NCI-H345 treated with DMSO at 0.1 percent for 48 hours (cell line): Measurements from ENCODE around the gene PTGES2.

Source experiments
- DNase-seq: peaks from one replicate; lab custom pipeline; 2025; ENCODE audit not compliant: unreplicated experiment; lab: John Stamatoyannopoulos, UW

The PTGES2 gene

DNA sequence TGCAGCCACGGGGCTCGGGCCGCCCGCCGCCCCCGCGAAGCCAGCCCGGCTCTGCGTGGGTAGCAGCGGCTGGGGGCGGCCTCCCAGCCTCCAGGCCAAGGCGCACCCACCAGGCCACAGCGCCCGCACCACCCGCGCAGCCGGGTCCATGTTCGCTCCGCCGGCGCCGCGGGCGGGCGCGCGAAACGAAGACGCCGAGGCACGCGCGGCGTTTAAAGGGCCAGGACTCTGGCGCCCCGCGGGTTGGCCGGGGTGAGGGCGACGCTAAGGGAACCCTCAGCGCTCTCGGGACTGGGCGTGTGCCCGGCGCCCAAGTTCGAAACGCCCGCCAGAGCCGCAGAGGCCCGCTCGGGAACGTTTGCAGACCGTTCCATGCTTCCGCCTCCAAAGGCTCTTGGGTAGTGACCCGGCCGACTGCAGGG lies at the start of gene PTGES2:
TSS of gene PTGES2 (minus strand) at position 162 of the 422 bp plus-strand sequence. CDS start at position 150, 12 bp downstream.
- peak; percentile 63 for DNase-seq

DNA sequence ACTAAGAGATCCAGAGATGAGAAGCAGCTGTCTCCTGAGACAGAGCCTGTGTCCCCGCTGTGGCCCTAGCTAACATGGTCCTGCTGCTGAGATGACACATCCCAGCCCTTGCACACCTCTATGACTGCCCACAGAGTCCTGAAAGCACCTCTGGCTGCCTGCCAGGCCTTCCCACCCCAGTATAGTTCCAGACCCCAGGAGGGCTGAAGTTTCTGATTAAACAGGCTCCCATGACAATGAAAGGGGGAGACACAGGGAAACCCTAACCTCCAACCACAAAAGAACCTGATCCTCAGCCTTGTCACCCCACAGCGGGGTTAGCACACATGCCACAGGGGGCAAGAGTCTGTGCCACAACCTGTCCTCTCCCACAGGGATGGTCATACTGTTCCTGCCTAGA lies 48.2 kb upstream of the PTGES2 start:
- no peak for DNase-seq

DNA sequence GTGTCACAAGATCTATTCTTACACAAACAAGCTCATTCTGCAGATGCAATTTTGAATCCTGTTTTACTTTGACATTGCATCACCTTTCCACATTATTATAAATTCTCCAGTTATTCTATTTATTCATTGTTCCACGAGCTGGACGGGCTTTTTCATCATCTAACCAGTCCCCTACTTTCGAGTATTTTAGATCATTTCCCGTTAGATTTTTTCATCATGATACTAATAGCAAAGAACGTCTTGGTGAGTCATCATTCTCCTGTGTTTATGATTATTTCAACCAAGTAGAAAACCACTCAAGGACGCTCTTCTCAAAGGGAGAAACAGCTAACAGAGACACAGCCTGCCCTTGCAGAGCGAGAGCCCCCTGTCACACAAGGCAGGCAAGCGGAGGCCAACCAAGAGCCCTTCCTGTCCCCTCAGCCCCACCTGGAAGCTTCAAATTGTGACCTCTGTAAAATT lies 47.6 kb upstream of the PTGES2 start:
- no peak for DNase-seq

DNA sequence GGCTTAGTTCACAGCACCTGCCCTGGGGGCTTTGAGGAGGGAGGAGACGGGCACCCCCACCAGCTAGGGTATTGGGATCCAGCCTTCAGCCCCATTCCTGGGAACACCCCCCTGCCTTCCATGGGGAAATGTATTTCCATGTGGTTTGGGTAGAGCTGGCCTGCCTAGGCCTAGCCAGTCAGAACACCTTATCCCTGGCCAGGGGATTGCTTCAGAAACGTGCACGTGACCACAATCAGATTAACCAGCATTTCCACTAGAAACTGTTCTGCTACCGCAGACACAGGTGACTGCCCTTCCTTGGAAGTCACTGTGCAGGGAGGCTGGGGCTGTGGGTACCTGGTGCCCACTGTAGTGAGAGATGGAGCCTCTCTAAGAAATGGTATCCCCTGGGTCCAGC lies 46.5 kb upstream of the PTGES2 start:
- DNase-seq = no peak

DNA sequence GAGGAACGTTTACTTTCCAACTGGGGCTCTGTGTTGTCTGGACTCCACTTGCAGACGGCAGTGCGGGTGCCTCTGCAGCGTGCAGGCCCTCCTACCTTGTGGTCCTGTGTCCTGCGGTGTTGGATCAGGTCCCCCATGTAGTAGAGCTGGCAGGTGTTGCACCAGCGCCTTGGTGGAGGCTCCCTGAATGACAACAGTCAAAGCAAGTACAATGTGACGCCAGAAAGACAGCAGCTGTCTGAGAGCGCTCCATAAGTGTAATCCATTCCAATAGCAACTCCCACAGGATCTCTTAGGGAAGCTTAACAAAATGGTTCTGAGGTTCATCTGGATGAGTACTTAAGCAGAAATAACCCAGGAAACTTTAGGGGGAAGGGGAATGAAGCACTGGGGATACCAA lies 42.4 kb upstream of the PTGES2 start:
- no peak for DNase-seq

DNA sequence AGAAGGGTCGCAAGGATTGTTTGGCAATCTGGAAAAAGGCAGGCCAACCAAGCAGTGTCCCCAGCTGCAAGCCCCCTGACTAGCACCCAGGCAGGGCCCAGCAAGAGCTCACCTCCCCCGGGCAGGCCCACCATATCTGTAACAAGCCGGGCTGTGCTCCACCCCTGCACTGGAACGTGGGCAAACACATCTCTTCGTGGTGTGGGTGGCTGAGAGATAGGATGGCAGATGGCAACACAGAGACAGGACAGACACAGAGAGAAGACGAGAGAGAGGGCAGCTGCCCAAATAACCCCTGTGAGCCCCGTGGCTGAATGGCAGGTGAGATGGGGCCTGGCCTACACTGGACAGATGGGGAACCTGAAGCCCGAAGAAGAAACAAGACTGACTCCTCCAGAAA lies 42.0 kb upstream of the PTGES2 start:
- DNase-seq = no peak

DNA sequence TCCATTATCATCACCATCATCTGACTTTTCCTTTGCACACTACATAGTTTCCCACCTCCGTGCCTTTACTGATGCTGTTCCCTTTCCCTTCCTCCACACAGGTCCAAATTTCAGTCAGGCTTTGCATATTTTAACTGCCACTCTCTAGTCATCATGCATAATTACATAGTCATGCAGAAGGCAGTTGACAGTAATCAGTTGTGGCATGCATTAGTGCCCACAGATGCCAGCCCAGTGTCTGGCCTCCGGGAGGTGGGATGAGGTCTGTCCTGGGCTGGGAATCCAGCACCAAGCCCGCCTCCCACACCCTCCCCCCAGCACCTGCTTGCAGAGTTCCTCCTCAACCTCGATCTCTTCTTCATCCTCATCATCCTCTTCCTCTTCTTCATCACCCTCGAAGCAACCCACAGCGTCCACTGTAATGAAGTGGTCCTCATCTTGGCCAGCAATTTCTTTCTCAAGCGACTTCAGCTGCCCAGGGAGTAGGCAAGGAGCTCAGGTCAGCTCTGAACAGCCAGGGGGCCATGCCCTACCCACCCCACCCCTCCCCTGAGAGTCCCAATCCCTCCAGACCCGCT lies 41.3 kb upstream of the PTGES2 start:
- DNase-seq = no peak

DNA sequence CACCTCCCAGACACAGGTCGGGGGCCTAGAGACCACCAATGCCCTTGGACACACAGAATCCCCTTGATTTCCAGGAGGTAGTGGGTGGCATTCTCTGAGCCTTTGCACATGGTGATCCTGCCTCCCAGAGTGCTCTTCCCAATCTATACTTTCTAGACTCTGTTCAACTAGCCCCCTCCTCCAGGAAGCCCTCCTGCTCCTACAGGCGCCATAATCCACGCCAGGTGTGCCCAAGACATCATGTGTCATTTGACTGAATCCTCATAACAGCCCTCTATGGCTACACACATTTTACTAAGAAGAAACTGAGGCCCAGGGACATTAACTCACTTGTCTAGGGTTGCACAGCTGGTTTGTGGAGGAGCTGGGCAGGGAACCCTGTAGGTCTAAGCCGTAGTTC lies 39.7 kb upstream of the PTGES2 start:
- no peak for DNase-seq

DNA sequence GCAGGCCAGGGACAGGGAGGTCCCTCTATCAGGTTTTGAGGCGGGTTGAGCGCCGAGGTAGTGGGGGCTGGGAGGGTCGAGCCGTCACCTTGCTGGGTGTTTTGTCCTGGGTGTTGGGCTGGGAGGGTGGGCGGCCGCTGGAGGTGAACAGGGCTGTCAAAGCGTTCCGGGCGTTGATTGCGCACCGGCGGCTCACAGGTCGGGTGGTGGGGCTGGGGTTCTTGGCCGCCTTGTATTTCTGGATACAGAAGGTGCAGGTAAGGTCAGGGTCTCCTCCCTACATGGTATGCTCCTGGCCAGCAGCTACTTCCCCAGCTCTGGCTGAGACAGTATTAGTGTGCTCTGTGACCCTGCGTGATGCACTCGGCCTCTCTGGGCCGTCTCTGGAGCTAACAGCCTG lies 38.6 kb upstream of the PTGES2 start:
- DNase-seq = no peak

DNA sequence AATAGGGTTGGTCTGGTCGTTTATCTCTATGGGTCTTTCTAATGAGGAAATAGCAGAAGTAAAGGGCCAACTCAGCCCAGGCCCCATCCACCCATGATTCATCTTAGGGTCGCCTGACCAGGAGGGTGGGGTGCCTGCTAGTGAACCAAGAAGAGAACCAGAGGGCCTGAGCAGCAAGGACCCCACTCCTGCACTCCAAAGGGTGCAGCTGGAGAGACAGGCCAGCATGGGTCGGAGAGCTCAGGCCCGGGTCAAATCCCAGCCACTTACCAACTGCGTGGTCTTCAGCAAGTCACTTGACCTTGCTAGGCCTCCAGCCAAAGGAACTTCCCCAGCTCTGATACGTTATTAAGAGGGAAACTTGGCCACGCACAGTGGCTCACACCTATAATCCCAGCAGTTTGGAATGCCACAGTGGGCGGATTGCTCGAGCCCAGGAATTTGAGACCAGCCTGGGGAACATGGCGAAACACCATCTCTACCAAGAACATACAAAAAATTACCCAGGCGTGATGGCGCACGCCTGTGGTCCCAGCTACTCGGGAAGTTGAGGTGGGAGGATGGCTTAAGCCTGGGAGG lies 36.9 kb upstream of the PTGES2 start:
- DNase-seq = no peak

DNA sequence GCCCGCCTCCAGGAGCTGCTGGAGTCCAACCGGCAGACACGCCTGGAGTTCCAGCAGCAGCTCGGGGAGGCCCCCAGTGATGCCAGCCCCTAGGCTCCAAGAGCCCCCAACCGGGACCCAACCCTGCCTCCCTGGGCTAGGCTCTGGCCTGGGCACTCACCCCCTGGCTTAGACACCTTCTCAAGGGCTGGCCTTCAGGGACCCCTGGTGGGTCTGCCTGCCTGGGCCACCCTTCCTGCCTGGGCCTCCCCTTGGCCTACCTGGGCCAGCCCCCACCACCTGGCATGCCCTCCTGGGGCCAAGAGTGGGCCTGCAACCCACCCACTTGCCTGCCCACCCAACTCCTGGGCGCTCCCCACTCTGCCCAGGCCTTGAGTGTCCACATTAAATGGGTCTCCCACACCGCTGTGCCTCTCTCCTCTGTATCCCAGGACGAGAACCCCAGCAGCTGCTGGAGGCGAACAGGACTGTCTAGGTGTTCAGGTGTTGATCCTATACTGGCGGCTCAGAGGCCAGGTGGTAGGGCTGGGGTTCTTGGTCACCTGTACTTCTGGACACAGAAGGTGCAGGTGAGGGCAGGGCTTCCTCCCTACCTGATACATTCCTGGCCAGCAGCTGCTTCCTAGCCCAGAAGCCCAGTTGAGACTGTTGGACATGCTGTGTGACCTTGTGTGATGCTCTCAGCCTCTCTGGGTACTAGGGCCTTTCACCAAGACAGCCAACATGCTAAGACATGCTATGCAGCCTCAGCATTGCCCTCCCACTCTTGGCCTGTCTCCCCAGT lies 36.2 kb upstream of the PTGES2 start:
- no peak for DNase-seq

DNA sequence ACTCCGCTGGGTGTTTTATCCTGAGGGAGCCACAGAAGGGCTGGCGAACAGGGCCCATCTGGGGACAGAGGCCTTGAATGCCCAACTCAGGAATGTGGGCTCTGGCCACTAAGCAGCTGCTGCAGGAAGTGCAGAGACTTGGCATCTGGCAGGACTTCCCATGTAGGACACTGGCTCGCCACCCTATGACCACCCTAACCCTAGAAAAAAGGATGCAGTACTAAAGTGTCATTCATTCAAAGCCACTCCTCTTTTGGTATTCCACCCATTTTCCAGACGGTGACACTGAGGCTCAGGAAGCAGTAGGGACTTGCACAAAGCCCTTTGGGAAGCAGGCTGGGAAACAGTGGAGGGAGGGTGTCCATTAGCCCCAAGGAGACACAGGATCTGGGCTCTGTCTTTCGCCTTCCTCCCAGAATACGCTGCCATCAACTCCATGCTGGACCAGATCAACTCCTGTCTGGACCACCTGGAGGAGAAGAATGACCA lies 35.5 kb upstream of the PTGES2 start:
- DNase-seq = no peak

DNA sequence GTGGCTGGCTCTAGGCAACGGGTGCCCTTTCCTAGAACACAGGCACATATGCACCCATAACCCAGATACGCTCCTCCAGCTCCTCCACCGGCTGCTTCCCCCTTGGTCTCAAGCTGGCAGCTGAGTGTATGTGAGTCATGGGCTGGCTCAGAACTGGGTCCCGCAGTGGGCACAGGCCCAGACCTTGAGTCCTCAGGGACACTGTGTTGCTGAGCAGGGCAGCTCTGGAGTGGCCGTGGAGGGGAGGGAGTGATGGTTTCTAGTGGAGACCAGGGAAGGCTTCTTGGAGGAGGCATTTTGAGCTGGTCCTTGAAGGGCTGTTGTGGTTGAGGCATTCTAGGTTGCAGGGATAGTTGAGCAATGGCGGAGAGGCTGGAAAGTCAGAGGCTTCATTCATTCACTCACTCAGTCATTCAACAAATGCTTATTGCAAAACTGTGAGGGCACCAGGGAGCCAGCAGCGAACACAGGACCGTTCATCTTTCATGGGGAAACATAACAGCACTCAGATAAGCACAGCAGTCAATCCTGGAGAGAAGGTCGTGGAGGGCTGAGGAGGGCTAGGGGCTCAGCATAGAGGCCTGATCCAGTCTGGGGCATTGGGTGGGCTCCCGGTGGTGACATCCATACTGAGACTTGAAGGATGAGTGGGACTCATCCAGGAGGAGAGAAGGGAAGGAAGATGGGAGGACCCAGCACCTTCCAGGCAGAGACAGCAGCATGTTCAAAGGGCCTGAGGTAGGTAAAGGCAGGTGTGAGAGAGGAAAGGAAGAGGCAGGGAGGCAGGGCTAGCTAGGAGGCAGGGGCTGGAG lies 34.9 kb upstream of the PTGES2 start:
- no peak for DNase-seq

DNA sequence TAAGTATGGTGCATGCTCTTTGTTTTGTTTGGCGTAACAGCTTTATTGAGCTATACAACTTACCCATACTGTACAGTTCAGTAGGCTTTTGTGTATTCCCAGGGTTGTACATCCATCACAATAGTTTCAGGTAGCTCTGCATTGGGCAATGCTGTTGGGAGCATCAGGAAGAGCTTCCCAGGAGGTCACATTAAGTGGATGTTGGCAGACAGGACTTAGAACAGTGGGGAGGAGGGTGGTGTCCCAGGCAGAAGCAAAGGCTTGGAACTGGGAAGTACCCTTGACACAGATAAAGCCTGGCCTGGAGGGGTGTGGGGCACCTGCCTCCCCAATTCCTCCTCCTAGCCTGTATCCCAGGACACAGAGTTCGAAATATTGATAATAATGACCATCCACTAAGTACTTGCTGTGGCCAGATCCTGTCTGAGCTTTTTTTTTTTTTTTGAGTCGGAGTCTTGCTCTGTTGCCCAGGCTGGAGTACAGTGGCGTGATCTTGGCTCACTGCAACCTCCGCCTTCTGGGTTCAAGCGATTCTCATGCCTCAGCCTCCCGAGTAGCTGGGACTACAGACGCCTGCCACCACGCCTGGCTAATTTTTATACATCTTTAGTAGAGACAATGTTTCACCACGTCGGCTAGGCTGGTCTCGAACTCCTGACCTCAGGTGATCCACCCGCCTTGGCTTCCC lies 33.8 kb upstream of the PTGES2 start:
- peak; percentile 74 for DNase-seq

DNA sequence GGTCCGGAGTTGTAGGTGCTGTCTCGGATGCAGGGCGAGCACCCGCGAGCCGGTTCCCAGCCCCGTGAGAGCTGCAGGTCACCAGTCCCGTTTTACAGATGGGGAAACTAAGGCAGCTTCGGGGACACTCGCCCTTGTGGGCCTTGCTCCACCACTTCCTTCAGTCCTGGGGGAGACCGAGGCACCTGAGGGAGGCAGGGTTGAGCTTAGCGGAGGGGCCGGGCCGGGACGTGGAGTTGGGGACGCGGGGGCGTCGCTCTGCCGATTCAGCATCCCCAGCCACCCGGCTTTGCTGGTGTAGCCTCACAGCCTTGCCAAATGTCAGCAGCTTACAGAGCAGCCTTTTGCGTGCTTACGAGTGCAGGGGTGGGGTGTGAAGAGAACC lies 33.1 kb upstream of the PTGES2 start:
- no peak for DNase-seq

DNA sequence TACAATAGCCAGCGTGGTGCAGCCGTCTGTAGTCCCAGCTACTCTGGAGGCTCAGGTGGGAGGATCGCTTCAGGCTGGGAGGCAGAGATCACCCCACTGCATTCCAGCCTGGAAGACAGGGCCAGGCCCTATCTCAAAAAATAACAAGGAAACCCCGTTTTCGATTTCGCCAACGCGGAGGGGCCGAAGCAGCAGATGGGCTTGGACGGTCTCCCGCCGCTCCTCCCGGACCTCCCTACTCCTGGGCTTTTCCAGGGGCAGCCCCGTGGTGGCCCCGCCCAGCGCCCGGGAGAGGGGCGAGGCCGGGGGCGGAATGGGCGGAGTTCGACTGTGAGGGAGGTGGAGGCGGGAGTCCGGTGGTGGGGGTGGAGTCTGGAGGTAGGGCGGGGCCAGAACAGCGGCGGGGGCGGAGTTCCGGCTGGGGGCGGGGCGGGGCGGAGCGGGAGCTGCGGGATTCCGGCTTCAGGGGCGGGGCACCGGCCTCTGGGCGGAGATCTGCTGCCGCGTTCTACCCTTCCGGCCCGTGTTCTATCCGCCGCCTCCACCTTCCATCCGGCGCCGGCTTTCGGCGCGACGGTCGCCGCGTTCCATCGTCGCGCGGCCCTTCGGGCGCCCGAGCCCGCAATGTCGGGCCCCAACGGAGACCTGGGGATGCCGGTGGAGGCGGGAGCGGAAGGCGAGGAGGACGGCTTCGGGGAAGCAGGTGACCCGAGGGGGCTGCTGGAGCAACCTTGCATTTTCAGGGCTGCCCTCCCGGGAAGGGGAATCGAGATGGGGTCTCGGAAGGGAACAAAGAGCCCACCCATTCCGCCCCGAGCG lies 32.5 kb upstream of the PTGES2 start, which contains the start of gene BBLN:
TSS of gene BBLN (plus strand) at position 482 of the 819 bp plus-strand sequence. CDS start at position 625, 143 bp downstream.
- peak; percentile 93 for DNase-seq

DNA sequence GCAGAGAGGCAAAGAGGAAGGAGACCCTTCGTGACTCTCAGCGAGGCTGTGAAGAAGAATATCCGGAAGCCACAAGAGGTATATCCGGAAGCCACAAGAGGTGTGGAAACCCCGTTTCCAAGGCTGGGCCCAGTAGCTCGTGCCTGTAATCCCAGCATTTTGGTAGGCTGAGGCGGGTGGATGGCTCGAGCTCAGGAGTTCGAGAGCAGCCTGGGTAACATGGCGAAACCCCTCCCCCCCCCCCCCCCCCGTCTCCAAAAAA lies 31.9 kb upstream of the PTGES2 start:
- DNase-seq = no peak

DNA sequence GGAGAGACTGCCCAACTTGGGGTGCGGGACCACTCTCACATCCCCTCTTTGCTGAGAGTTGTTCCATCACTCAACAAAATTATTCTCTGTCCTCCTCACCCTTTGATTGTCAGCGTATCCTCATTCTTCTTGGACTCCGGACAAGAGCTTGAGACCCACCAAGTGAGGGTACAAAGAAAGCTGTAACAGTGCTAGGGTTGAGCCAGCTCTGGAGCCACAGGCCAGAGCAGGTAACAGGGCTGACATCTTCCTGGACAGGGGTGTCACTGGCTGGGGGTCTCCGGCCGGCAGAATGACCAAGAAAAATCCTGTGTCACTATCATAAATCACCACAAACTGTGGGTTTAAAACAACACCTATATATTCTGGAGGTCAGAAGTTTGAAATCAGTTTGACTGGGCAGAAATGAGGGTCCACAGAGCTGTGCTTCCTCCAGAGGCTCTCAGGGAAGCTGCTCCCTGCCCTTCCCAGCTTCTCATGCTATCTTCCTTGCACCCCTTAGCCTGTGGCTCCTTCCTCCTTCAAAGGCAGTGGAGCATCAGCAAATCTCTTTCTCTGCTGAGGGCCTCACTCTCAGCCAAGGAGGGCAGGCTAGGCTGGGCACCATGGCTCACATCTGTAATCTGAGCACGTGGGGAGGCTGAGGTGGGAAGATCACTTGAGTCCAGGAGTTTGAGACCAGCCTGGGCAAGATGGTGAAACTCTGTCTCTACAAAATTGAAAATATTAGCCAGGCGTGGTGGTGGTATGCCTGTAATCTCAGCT lies 28.4 kb upstream of the PTGES2 start:
- DNase-seq = no peak

DNA sequence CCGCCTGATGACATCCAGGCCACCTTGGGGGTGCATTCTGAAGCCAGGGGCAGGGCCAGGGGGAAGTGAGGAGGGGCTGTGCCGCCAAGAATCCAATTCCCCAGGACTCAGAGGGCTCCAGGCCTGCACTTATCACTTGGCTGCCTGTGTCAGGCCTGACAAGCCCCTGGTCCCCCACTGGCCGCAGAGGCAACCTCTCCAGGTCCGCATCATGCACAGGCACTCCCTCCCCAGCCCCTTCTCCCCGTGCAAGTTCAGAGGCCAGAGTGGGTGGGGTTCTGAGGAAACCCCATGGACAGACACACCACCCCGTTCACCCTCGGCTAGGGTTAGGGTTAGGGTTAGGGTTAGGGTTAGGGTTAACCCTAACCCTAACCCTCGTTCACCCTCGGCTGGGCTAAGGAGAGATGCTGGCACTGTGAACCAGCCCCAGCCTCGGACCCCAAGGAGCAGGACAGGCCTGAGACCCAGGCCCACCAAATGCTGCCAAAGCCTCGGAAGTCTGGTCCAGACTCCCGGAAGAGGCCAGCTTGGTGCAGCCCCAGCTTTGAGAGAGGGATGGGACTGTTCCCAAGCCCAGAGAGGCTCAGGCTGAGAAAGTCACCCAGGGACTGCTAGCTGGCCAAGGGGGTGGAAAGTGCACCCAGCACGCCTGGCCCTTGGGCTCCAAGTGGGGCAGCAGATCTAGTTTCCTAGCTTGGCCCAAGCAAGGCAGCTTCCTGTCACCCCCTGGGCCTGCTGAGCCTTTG lies 26.6 kb upstream of the PTGES2 start:
- no peak for DNase-seq
